ENCODE data around the gene UBAC2. TPM values are rescaled to one million over a fixed set of nuclear protein-coding genes. Genes with fewer than 3 reads are reported as not detected.

UBAC2 gene
- total RNA-seq, 1 donor from 2014 or later = 87.7 TPM

GRCh38 chr13:99214232-99214631 is 13.6 kb downstream of the UBAC2 start:
- Histone ChIP-seq H3K36me3 (no peaks in the 10 kb centered on the region), H3K27me3 (no peaks in the 10 kb centered on the region), H3K9ac (no peak overlapping the region), H3F3A (ENCODE audit: low read depth) (peaks cover 16% of the 10 kb centered on the region), H3K79me2 (ENCODE audit: low read depth) (peaks cover 100% of the 10 kb centered on the region), H4K20me1 (ENCODE audit: low read depth) (peaks cover 72% of the 10 kb centered on the region), H3K9me3 (ENCODE audit: low read depth) (no peaks in the 10 kb centered on the region), H2AFZ (replicated peaks) (no peak overlapping the region), H3K4me2 (peak overlapping the region; percentile 66), H3K27ac (peak overlapping the region; percentile 78), H3K4me3 (no peak overlapping the region), H3K4me1 (peaks cover 27% of the 10 kb centered on the region)
- Mint-ChIP-seq H3K27me3 (ENCODE audit: insufficient read depth, low read depth) (no peaks in the 10 kb centered on the region), H3K9me3 (no peaks in the 10 kb centered on the region), H3K36me3 (peaks cover 7% of the 10 kb centered on the region), H3K27ac (no peak overlapping the region), H3K4me3 (no peak overlapping the region), H3K4me1 (peaks cover 34% of the 10 kb centered on the region)
- TF ChIP-seq CTCF (IDR thresholded peaks at IDR 0.05) = no peak
- no peak for TF ChIP-seq EZH2 (IDR thresholded peaks at IDR 0.05)
- TF ChIP-seq EZH2phosphoT487 (IDR thresholded peaks at IDR 0.05) = no peak
- no peak for DNase-seq (ENCODE audit: low spot score)

- Mint-ChIP-seq H3K9me3 (no peaks in the 10 kb centered on the region), H3K27ac (no peak overlapping the region), H3K4me1 (peaks cover 33% of the 10 kb centered on the region), H3K4me3 (no peak overlapping the region), H3K36me3 (peaks cover 7% of the 10 kb centered on the region), H3K27me3 (ENCODE audit: insufficient read depth, low read depth) (no peaks in the 10 kb centered on the region)
- Histone ChIP-seq H3K9ac (no peak overlapping the region), H3K27me3 (no peaks in the 10 kb centered on the region), H3K4me3 (no peak overlapping the region), H3K79me2 (ENCODE audit: low read depth) (peaks cover 100% of the 10 kb centered on the region), H3K4me2 (peak overlapping the region; percentile 66), H3K36me3 (no peaks in the 10 kb centered on the region), H2AFZ (replicated peaks) (no peak overlapping the region), H3F3A (ENCODE audit: low read depth) (peaks cover 16% of the 10 kb centered on the region), H4K20me1 (ENCODE audit: low read depth) (peaks cover 72% of the 10 kb centered on the region), H3K27ac (peak overlapping the region; percentile 78), H3K4me1 (peaks cover 27% of the 10 kb centered on the region), H3K9me3 (ENCODE audit: low read depth) (no peaks in the 10 kb centered on the region)
- no peak for DNase-seq (ENCODE audit: low spot score)
- TF ChIP-seq EZH2 (IDR thresholded peaks at IDR 0.05) = no peak
Measured at GRCh38 chr13:99214731-99215130, 14.1 kb downstream of the UBAC2 start.

DNA sequence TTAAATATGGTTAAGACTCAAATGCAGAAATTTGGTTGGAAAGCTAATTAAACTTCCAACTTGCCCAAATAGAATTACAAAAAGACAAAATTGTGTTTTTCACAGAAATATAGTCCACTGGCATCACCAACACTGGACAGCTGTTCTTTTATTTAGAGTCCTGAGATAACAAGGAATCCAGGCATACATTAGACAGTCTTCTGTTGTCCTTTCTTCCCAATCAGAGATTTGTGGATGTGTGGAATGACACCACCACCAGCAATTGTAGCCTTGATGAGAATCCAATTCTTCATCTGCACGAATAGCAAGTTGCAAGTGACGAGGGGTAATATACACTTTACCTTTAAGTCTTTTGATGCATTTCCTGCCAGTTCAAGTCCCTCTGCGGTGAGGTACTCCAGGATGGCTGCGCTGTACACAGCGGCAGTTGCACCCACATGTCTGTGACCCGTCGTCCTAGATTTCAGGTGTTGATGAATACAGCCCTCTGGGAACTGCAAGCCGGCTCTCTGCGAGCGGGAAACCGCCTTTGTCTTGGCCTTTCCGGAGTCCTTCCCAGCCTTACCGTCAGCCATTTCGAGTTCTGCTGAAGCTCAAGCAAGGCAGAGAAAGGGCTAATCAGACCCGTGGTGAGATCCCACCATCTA is 14.7 kb downstream of the UBAC2 start:
- Mint-ChIP-seq H3K4me3 (no peak overlapping the region), H3K9me3 (no peaks in the 10 kb centered on the region), H3K4me1 (peaks cover 33% of the 10 kb centered on the region), H3K27me3 (ENCODE audit: insufficient read depth, low read depth) (no peaks in the 10 kb centered on the region), H3K27ac (no peak overlapping the region), H3K36me3 (peaks cover 7% of the 10 kb centered on the region)
- H3K79me2 ChIP-seq (ENCODE audit: low read depth) = peaks cover 100% of the 10 kb centered on the region
- no peaks in the 10 kb centered on the region for H3K36me3 ChIP-seq
- no peaks in the 10 kb centered on the region for H3K27me3 ChIP-seq
- H3K9me3 ChIP-seq (ENCODE audit: low read depth) = no peaks in the 10 kb centered on the region
- no peak overlapping the region for H3K4me3 ChIP-seq
- DNase-seq (ENCODE audit: low spot score) = no peak
- H3K4me1 ChIP-seq = peaks cover 28% of the 10 kb centered on the region
- no peak overlapping the region for H3K9ac ChIP-seq
- no peak overlapping the region for H3K27ac ChIP-seq
- peak overlapping the region; percentile 66 for H3K4me2 ChIP-seq
- peaks cover 74% of the 10 kb centered on the region for H4K20me1 ChIP-seq (ENCODE audit: low read depth)
- TF ChIP-seq CTCF (IDR thresholded peaks at IDR 0.05) (no peak), EZH2phosphoT487 (IDR thresholded peaks at IDR 0.05) (no peak), EZH2 (IDR thresholded peaks at IDR 0.05) (no peak)
- no peak overlapping the region for H2AFZ ChIP-seq (replicated peaks)
- H3F3A ChIP-seq (ENCODE audit: low read depth) = peaks cover 16% of the 10 kb centered on the region

GRCh38 chr13:99217461-99218110 is 16.9 kb downstream of the UBAC2 start:
- H3F3A ChIP-seq (ENCODE audit: low read depth) = peaks cover 16% of the 10 kb centered on the region
- H3K9ac ChIP-seq = no peak overlapping the region
- Mint-ChIP-seq H3K4me1 (peaks cover 36% of the 10 kb centered on the region), H3K4me3 (no peak overlapping the region), H3K27me3 (ENCODE audit: insufficient read depth, low read depth) (no peaks in the 10 kb centered on the region), H3K27ac (no peak overlapping the region), H3K9me3 (peaks cover 8% of the 10 kb centered on the region), H3K36me3 (peaks cover 15% of the 10 kb centered on the region)
- DNase-seq (ENCODE audit: low spot score) = no peak
- no peaks in the 10 kb centered on the region for H3K27me3 ChIP-seq
- peaks cover 100% of the 10 kb centered on the region for H3K79me2 ChIP-seq (ENCODE audit: low read depth)
- H3K9me3 ChIP-seq (ENCODE audit: low read depth) = no peaks in the 10 kb centered on the region
- no peak overlapping the region for H3K4me3 ChIP-seq
- H3K27ac ChIP-seq = no peak overlapping the region
- H3K4me2 ChIP-seq = no peak overlapping the region
- no peaks in the 10 kb centered on the region for H3K36me3 ChIP-seq
- no peak overlapping the region for H2AFZ ChIP-seq (replicated peaks)
- peaks cover 61% of the 10 kb centered on the region for H4K20me1 ChIP-seq (ENCODE audit: low read depth)
- no peak for TF ChIP-seq CTCF (IDR thresholded peaks at IDR 0.05)
- TF ChIP-seq EZH2 (IDR thresholded peaks at IDR 0.05) = no peak
- TF ChIP-seq EZH2phosphoT487 (IDR thresholded peaks at IDR 0.05) = no peak
- H3K4me1 ChIP-seq = peaks cover 31% of the 10 kb centered on the region

Measured in neural progenitor cell (in vitro differentiated cells).